Neuronal stem cell (in vitro differentiated cells): ENCODE measurements around the gene BPIFB2.

Experiments
- DNase-seq: peaks from one replicate; pipeline ENCODE4 v3.0.0-alpha.2; 2013; ENCODE audit warnings: low spot score
- H2AFZ ChIP-seq: one replicate; pipeline ENCODE4 v1.6.1; 2013; ENCODE audit warnings: mild to moderate bottlenecking, low read length, inconsistent platforms
- H2AK5ac ChIP-seq: 2 replicates; pipeline ENCODE4 v1.6.1; 2013; ENCODE audit warnings: low read depth, mild to moderate bottlenecking, inconsistent platforms, low read length, moderate library complexity, mixed read lengths
- H2BK120ac ChIP-seq: 2 replicates; pipeline ENCODE4 v1.6.1; 2013; ENCODE audit warnings: low read depth, mild to moderate bottlenecking, inconsistent platforms, low read length, moderate library complexity, mixed read lengths
- H2BK12ac ChIP-seq: one replicate; pipeline ENCODE4 v1.6.1; 2013; ENCODE audit warnings: low read length, inconsistent platforms
- H2BK15ac ChIP-seq: 2 replicates; pipeline ENCODE4 v1.6.1; 2013; ENCODE audit warnings: mild to moderate bottlenecking, low read length, inconsistent platforms, mixed read lengths
- H2BK5ac ChIP-seq: one replicate; pipeline ENCODE4 v1.6.1; 2013; ENCODE audit warnings: inconsistent platforms, mild to moderate bottlenecking, low read length, moderate library complexity
- H3K14ac ChIP-seq: one replicate; pipeline ENCODE4 v1.6.1; 2013; ENCODE audit warnings: low read length, inconsistent platforms
- H3K18ac ChIP-seq: 2 replicates; pipeline ENCODE4 v1.6.1; 2013; ENCODE audit warnings: low read length, inconsistent platforms
- H3K23ac ChIP-seq: 2 replicates; pipeline ENCODE4 v1.6.1; 2013; ENCODE audit warnings: low read depth, mild to moderate bottlenecking, mixed read lengths, low read length, inconsistent platforms; ENCODE audit not compliant: poor library complexity
- H3K27ac ChIP-seq: replicated peaks from 3 replicates; pipeline ENCODE4 v1.5.1; 2013; ENCODE audit warnings: low read length, inconsistent platforms
- H3K27me3 ChIP-seq, 3 experiments: 2 replicates each; pipeline ENCODE4 v1.6.1; 2013; ENCODE audit warnings: low read length in 3 of 3, mild to moderate bottlenecking in 2 of 3, inconsistent platforms in 1 of 3, low read depth in 1 of 3, mixed read lengths in 1 of 3, moderate library complexity in 1 of 3; ENCODE audit not compliant: control insufficient read depth in 3 of 3, insufficient read depth in 3 of 3
- H3K36me3 ChIP-seq, 2 donors: replicated peaks in 1 of 2; 2 replicates each; pipeline ENCODE4 v1.6.1; 2013; ENCODE audit warnings: low read length in 2 of 2; ENCODE audit not compliant: control insufficient read depth in 2 of 2, insufficient read depth in 2 of 2
- H3K4ac ChIP-seq: 2 replicates; pipeline ENCODE4 v1.6.1; 2013; ENCODE audit warnings: inconsistent platforms, mild to moderate bottlenecking, low read length, moderate library complexity
- H3K4me1 ChIP-seq, 2 donors: 1 replicate in 1 of 2; 2 replicates in 1 of 2; pipeline ENCODE4 v1.6.1; 2013; ENCODE audit warnings: low read length in 2 of 2, low read depth in 1 of 2; ENCODE audit not compliant: control insufficient read depth in 2 of 2, insufficient read depth in 1 of 2
- H3K4me2 ChIP-seq: one replicate; pipeline ENCODE4 v1.6.1; 2013; ENCODE audit warnings: mild to moderate bottlenecking, low read length, inconsistent platforms; ENCODE audit not compliant: insufficient read depth, poor library complexity, severe bottlenecking
- H3K4me3 ChIP-seq, 2 donors: 2 replicates each; pipeline ENCODE4 v1.5.1; 2013; ENCODE audit warnings: low read length in 2 of 2, mild to moderate bottlenecking in 2 of 2, inconsistent platforms in 1 of 2, moderate library complexity in 1 of 2
- H3K79me1 ChIP-seq: one replicate; pipeline ENCODE4 v1.6.1; 2013; ENCODE audit warnings: low read depth, mild to moderate bottlenecking, inconsistent platforms, low read length, moderate library complexity
- H3K9ac ChIP-seq: one replicate; pipeline ENCODE4 v1.6.1; 2013; ENCODE audit warnings: mild to moderate bottlenecking, low read depth, low read length, inconsistent platforms; ENCODE audit not compliant: poor library complexity
- H3K9me3 ChIP-seq, 2 donors: replicated peaks in 1 of 2; 2 replicates each; pipeline versions ENCODE3 to v1.6.1; 2013; ENCODE audit warnings: low read length in 2 of 2, mild to moderate bottlenecking in 2 of 2, inconsistent platforms in 1 of 2, low read depth in 1 of 2, mixed read lengths in 1 of 2, moderate library complexity in 1 of 2; ENCODE audit not compliant: control insufficient read depth in 2 of 2, insufficient read depth in 1 of 2
- H4K8ac ChIP-seq: one replicate; pipeline ENCODE4 v1.6.1; 2013; ENCODE audit warnings: low read depth, mild to moderate bottlenecking, inconsistent platforms, low read length, moderate library complexity
- H4K91ac ChIP-seq: one replicate; pipeline ENCODE4 v1.6.1; 2013; ENCODE audit warnings: low read length, low read depth, mild to moderate bottlenecking, inconsistent platforms; ENCODE audit not compliant: poor library complexity
- WGBS, 2 donors: extraction: QIAGEN DNeasy Blood & Tissue Kit; methylation state at CpG; one replicate each; pipeline ENCODE4 v1.1.7; 2013; ENCODE audit warnings: missing lambda C conversion rate in 2 of 2, mixed read lengths in 1 of 2; ENCODE audit not compliant: insufficient read length in 2 of 2, insufficient replicate concordance in 1 of 2; ENCODE audit errors: extremely low coverage in 2 of 2; 5-methylcytosine and 5-hydroxymethylcytosine counted together

Gene BPIFB2

DNA sequence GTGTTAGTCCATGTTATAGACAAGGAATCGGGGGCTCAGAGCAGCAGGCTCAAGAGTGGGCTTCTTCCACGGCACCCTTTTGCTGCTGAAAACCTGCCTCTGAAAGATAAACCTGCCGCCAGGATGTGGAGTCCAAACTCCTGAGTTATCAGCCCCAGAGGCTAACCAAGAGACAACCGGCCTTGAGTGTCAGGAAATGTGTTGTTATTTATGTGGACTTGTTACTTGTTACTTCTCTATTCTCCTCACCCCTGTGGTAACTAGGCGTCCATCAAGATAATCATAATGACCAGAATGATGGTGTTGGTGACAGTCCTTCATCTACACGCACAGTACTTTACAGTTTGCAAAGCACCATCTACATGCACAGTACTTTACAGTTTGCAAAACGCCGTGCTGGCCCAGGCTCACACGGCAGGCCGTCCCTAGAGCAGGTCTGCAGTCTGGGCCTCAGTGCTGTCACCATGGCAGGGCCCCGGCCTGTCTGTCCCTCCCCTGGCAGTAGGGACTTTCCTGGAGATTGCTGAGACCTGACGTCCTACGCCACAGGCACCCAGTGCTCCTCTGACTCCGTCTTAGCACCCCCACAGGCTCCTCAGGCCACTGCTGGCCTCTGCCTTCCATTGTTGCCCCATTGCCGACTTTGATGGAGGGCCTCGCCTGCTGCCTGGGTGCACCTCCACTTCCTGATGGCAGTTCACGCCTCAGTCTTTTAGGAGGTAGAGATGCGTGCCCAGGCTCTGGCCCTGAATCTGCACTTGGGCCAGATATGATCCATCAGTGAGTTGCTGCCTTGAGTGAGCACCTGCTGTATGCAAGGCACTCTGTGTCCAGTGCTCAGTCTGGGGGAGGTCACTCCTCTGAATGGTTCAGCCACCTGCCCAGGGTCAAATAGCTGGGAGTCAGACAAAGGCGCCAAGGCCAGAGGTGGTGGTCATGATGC lies 62.9 kb downstream of the BPIFB2 start:
- Histone ChIP-seq H2BK15ac (no peak overlapping the region), H2BK12ac (peak overlapping the region; percentile 35), H4K8ac (no peak overlapping the region), H3K9ac (no peak overlapping the region), H3K4me3 (peak overlapping the region in 1 of 2 donors; percentile 32), H3K79me1 (no peaks in the 10 kb centered on the region), H3K14ac (peak overlapping the region; percentile 74), H3K4ac (no peak overlapping the region), H2BK120ac (no peak overlapping the region), H3K23ac (no peak overlapping the region), H3K36me3 (no peaks in the 10 kb centered on the region), H2AK5ac (peak overlapping the region; percentile 44), H3K18ac (peak overlapping the region; percentile 55), H3K4me1 (no peaks in the 10 kb centered on the region), H4K91ac (peak overlapping the region; percentile 9), H3K9me3 (no peaks in the 10 kb centered on the region), H3K27me3 (no peaks in the 10 kb centered on the region), H3K27ac (no peak overlapping the region), H2AFZ (no peak overlapping the region), H3K4me2 (no peak overlapping the region), H2BK5ac (peak overlapping the region; percentile 83)
- no peak for DNase-seq
- no CpG with 5 or more reads among the region's 19 CpGs for WGBS, 2 donors

DNA sequence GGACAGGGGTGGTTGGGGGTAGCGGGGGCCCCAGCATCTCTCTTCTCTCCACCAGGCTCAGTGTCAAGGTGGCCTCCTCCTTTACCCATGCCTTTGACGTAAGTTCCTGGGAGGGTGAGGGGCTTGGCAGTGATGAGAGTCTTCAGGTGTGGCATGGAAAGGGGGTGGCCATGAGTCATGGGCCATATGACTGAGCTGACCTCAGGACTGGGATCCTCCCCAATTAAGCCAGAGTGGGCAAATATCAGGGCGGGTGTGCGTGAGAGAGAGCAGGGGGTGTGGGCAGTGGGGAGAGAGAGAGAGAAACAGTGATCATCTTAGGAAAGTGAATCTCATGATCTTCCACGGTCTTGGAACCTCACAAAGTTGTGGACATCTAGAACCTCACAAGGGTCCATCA lies 63.7 kb downstream of the BPIFB2 start:
- Histone ChIP-seq H4K8ac (no peak overlapping the region), H2BK5ac (no peak overlapping the region), H3K79me1 (no peaks in the 10 kb centered on the region), H3K27me3 (no peaks in the 10 kb centered on the region), H2AK5ac (no peak overlapping the region), H3K27ac (no peak overlapping the region), H3K36me3 (no peaks in the 10 kb centered on the region), H2BK12ac (no peak overlapping the region), H3K23ac (no peak overlapping the region), H3K4me1 (no peaks in the 10 kb centered on the region), H2BK15ac (no peak overlapping the region), H3K4me2 (no peak overlapping the region), H3K14ac (no peak overlapping the region), H3K4ac (no peak overlapping the region), H2AFZ (no peak overlapping the region), H2BK120ac (no peak overlapping the region), H3K9me3 (no peaks in the 10 kb centered on the region), H3K9ac (no peak overlapping the region), H3K18ac (no peak overlapping the region), H4K91ac (no peak overlapping the region), H3K4me3 (no peak overlapping the region)
- no CpG with 5 or more reads among the region's 5 CpGs for WGBS, 2 donors
- DNase-seq: no peak

DNA sequence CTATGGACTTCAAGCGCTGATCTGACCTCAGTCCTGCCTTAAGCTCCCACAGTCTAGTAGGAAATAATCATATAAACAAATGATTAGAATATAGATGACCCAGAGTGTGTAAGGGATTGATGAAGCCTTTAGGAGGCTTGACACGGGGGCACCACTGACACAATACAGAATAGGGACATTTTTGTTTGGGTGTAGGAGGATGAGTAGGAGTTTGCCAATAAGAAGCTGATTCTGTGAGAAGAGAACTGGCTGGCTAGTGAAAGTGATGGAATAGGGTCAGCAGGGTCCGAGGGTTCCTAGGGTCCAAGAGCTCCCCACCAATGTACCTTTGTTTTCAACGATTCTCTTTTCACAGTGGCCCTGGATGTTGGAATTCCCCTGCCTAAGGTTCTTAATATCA lies 64.9 kb downstream of the BPIFB2 start:
- Histone ChIP-seq H3K4me2 (no peak overlapping the region), H3K36me3 (no peaks in the 10 kb centered on the region), H3K4me1 (no peaks in the 10 kb centered on the region), H3K79me1 (no peaks in the 10 kb centered on the region), H2BK15ac (no peak overlapping the region), H3K18ac (no peak overlapping the region), H2BK5ac (no peak overlapping the region), H3K23ac (no peak overlapping the region), H2AK5ac (no peak overlapping the region), H3K27ac (no peak overlapping the region), H2BK12ac (no peak overlapping the region), H4K91ac (no peak overlapping the region), H2AFZ (no peak overlapping the region), H3K9ac (no peak overlapping the region), H3K4me3 (no peak overlapping the region), H3K9me3 (no peaks in the 10 kb centered on the region), H3K27me3 (no peaks in the 10 kb centered on the region), H2BK120ac (no peak overlapping the region), H3K4ac (no peak overlapping the region), H3K14ac (no peak overlapping the region), H4K8ac (no peak overlapping the region)
- no peak for DNase-seq
- no CpG with 5 or more reads among the region's 4 CpGs for WGBS, 2 donors

DNA sequence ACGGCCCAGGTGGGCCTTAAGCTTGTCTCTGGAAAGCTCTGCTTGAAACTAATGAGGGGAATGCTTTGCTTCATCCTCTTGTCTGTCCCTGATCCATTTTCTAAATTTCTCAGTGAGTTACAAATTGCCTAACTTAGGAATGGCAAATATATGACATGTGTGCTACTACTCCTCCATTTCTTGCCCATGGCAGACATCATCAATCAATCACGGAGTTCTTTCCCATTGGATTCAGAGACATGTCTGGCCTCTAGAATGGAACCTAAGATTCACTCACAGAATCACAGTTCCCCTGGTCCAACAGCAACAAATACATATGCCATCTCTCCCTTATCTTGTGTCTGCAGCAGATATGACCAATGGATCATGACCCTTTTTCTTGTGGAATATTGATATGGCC lies 65.3 kb downstream of the BPIFB2 start:
- Histone ChIP-seq H3K36me3 (no peaks in the 10 kb centered on the region), H3K4ac (no peak overlapping the region), H2BK15ac (no peak overlapping the region), H3K9ac (no peak overlapping the region), H2BK5ac (no peak overlapping the region), H3K4me2 (no peak overlapping the region), H3K4me3 (no peak overlapping the region), H3K9me3 (no peaks in the 10 kb centered on the region), H3K18ac (no peak overlapping the region), H2BK120ac (no peak overlapping the region), H3K4me1 (no peaks in the 10 kb centered on the region), H3K14ac (no peak overlapping the region), H3K27me3 (no peaks in the 10 kb centered on the region), H3K23ac (no peak overlapping the region), H3K79me1 (no peaks in the 10 kb centered on the region), H2AFZ (no peak overlapping the region), H2AK5ac (no peak overlapping the region), H4K91ac (no peak overlapping the region), H3K27ac (no peak overlapping the region), H2BK12ac (no peak overlapping the region), H4K8ac (no peak overlapping the region)
- no CpG with 5 or more reads among the region's 2 CpGs for WGBS, 2 donors
- no peak for DNase-seq
